NCI-H2081 treated with DMSO at 0.1 percent for 48 hours (cell line): ENCODE measurements around the gene ORC5.
A peak's percentile ranks its signal among the peaks of the same experiment; 100 is the strongest.

ENCODE experiments used
- DNase-seq: peaks from one replicate; lab custom pipeline; 2025; lab: John Stamatoyannopoulos, UW

The ORC5 gene

DNA sequence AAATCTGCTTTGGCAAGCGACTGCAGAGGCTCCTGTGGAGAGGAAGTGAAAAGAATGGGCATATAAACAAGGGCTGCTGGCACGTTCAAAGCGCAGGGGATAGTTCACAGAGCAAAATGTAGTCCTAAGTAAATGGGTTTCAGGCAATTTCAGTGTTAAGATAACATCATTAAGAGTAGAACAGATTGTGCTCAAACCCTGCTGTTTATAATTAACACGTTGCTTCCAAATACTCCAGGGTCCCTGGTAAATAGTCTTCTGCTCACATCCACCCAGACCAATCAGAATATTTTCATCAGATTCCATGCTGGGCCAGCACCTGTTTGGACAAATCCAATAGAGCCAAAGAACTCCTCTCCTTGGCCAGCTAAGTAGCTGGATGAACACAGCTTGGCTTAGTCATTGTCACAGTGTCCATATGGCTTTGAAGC is 81.4 kb downstream of the ORC5 start:
- peak; percentile 100 for DNase-seq

DNA sequence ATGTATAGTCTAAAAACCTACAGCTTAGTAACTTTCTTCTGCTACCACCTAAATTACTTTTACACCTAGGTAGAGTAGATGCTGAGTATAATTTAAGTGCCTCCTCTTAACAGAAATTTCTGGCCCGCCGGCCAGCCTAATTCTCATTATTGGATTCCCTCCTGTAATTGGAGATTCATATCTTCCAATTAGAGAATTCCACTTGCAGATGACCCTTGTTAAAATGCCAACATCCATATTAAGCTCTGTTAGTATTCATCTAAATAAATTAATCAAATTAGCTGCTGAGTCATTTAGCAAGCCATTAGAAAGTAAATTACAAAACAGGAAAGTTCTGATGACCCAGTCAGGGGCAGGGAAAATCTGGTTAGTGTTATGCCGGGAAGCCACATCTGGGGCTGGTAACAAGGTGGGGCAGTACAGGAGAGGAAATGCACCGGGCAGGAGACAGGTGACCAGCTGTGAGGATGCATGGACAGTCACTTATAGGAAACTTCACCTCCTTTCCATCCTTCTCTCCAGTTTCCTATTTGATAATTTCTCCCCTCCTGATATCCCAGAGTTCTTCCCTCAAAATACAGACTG is 82.8 kb downstream of the ORC5 start:
- DNase-seq = no peak

- no peak for DNase-seq
These were observed 83.3 kb downstream of the ORC5 start for GRCh38 chr7:104124469-104124868.

GRCh38 chr7:104123786-104124185 is 84.0 kb downstream of the ORC5 start:
- DNase-seq = no peak

DNA sequence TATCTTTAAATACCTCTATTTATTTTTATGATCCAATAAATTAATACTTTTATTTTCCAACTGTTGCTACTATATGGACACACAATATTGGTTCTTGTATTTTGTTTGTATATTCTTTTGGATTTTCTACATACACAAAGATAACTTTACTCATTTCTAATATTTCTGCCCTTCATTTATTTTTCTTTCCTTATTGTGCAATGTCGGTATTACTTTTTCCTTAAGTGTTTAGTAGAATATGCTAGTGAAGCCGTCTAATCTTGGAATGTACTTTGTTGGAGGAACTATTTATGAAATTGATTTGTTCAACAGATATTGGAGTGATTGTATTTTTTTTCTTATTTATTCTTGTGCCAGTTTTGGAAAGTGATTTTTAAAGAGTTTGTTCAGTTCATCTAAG is 94.0 kb downstream of the ORC5 start:
- DNase-seq = no peak

DNA sequence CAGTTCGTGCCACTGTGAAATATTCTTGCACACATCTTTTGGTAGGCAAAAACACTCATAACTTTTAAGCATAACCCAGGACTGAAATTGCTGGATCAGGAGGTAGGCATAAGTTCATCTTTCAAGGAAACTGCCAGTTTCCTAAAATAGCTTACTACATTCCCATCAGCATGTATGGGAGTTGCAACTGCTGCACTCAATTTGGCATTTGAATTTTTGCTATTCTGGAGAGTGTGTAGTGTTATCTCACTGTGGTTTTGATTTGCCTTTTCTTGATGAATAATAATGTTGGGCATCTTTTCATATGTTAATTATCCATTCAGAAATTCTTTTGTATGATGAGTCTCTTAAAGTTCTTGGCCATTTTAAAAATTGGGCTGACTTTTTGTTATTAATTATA is 95.2 kb downstream of the ORC5 start:
- no peak for DNase-seq

DNA sequence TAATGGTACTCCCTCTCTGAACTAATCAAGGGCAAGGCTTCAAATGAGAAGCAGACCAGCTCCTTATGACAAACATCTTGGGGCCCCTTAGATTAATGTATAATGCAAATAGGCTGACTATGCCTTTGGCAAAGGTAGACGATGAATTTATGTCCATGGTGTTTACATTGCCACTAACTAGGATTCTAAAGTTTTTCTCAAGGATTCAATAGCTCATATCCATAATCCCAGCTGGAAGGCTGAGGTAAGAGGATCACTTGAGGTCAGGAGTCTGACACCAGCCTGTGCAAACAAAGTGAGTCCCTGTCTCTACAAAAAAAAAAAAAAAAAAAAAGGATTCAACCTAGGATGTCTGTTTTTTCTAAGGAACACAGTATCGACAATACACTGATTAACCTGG is 96.5 kb downstream of the ORC5 start:
- DNase-seq = no peak

- no peak for DNase-seq
These were observed 101.5 kb downstream of the ORC5 start for GRCh38 chr7:104106108-104106905.

- DNase-seq = no peak
These were observed 108.9 kb downstream of the ORC5 start for GRCh38 chr7:104098890-104099289.

GRCh38 chr7:104096683-104097082 is 111.1 kb downstream of the ORC5 start:
- no peak for DNase-seq

DNA sequence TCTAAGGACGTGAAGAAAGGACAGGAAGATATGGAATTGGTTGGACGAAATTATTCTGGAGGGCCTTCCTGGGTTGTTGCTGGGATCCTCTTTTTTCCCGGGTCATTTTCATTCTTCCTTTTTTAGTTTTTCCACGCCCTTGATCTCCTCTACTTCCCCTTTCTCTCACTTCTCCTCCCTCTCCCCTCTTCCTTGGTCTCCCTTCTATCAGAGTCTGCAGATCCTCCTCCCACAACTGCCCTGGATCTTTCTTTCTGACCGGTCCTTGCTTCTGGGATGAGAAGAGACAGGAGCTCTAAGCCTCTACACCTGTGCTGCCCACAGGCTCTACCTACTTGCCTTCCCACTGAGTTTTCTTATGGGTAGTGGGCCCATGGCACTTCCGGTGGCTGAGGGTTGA is 114.7 kb downstream of the ORC5 start:
- DNase-seq = no peak

- DNase-seq = no peak
These were observed 116.6 kb downstream of the ORC5 start for GRCh38 chr7:104091242-104091641.

GRCh38 chr7:104089612-104090011 is 118.2 kb downstream of the ORC5 start:
- DNase-seq = no peak

DNA sequence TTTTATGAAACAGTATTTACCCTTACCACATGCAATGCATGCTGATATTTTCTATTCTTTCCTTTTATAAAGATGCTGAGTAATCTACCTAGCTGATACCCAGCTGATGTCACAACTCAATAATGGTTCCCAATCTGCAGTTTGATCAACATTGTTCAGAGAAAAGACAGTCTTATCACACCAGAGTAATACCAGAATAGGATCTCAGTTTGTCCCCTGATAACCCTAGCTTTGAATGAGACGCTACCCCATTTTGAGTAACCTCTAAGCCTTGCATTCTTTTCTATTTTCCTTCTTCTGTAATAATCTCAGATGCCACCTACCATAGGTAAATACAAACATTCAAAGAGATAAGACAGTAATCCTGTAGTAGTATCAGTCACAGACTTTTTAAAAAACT is 118.8 kb downstream of the ORC5 start:
- DNase-seq = no peak
